HCT116 (cell line): ENCODE results near the gene EID2. TPM values are rescaled to one million over a fixed set of nuclear protein-coding genes. Genes with fewer than 3 reads are reported as not detected.

Source experiments
- ATAC-seq: fragments of 200-7000 bp; cut with Tn5 transposase; 2 replicates; pipeline ENCODE4 v1.9.1; 2020; ENCODE audit warnings: mild to moderate bottlenecking, moderate library complexity
- BruUV-seq: library from RNA; stranded (reverse); fragments of 400-500 nt; replicated peaks from 2 replicates; lab custom pipeline; 2021; lab: Mats Ljungman, UMichigan
- CTCF ChIA-PET: fragments of 300-600 bp; sonication (Branson Sonifier 250); formaldehyde crosslinking; loops from one replicate; lab custom pipeline; 2021; ENCODE audit warnings: antibody characterized with exemption; lab: Charles Lee
- POLR2A ChIA-PET: fragments of 300-600, 350-600 bp; sonication (Branson Sonifier 250); formaldehyde crosslinking; loops from one replicate; lab custom pipeline; 2021; ENCODE audit warnings: antibody characterized with exemption; lab: Charles Lee
- RAD21 ChIA-PET, 2 experiments: fragments of 300-600 bp; sonication (Branson Sonifier 250); formaldehyde crosslinking; loops; one replicate each; lab custom pipeline; 2023; ENCODE audit warnings: low total read pairs in 2 of 2; ENCODE audit not compliant: uncharacterized antibody in 2 of 2, unreplicated experiment in 2 of 2, low non-redundant PET in 1 of 2; lab: Charles Lee
- DNase-seq: peaks from one replicate; pipeline ENCODE4 v3.0.0-alpha.2; 2010; ENCODE audit warnings: low read depth, low spot score
- H2AFZ ChIP-seq: fragments of 200-600 bp; shearing (Covaris generic), sonication (generic); 2 replicates; pipeline ENCODE4 v1.6.1; 2017; ENCODE audit warnings: low read depth, mixed run types, mixed read lengths, antibody characterized with exemption, low read length; ENCODE audit not compliant: poor library complexity, severe bottlenecking
- H3K27ac ChIP-seq: 2 replicates; pipeline ENCODE4 v1.5.1; 2012; ENCODE audit warnings: low read depth, low read length
- H3K27me3 ChIP-seq: fragments of 200-600 bp; sonication (generic); 2 replicates; pipeline ENCODE4 v1.6.1; 2016; ENCODE audit warnings: mixed run types, low read length, mixed read lengths; ENCODE audit not compliant: insufficient read depth
- H3K36me3 ChIP-seq, 2 experiments: fragments of 200-500 bp in 1 of 2; fragments of 200-600 bp in 1 of 2; sonication (Bioruptor generic) in 1 of 2; sonication (generic) in 1 of 2; 2 replicates each; pipeline versions ENCODE4 v1.5.1 to v1.6.1; 2014 to 2016; ENCODE audit warnings: low read length in 2 of 2, inconsistent platforms in 1 of 2, mixed read lengths in 1 of 2, mixed run types in 1 of 2; ENCODE audit not compliant: insufficient read depth in 2 of 2, control insufficient read depth in 1 of 2
- H3K4me1 ChIP-seq, 2 experiments: fragments of 200-600 bp in 1 of 2; sonication (generic) in 1 of 2; 2 replicates each; pipeline versions ENCODE4 v1.5.1 to v1.6.1; 2012 to 2017; ENCODE audit warnings: low read length in 2 of 2, inconsistent platforms in 1 of 2, mild to moderate bottlenecking in 1 of 2, mixed read lengths in 1 of 2, mixed run types in 1 of 2, moderate library complexity in 1 of 2; ENCODE audit not compliant: insufficient read depth in 2 of 2, control insufficient read depth in 1 of 2
- H3K4me2 ChIP-seq: fragments of 200-600 bp; sonication (generic); 2 replicates; pipeline ENCODE4 v1.6.1; 2017; ENCODE audit warnings: mixed run types, low read length, mixed read lengths
- H3K4me3 ChIP-seq, 2 experiments: fragments of 200-600 bp in 1 of 2; sonication (generic) in 1 of 2; replicated peaks in 1 of 2; 2 replicates each; pipeline ENCODE4 v1.5.1; 2011 to 2016; ENCODE audit warnings: low read length in 2 of 2, control low read depth in 1 of 2, low read depth in 1 of 2, mild to moderate bottlenecking in 1 of 2, mixed read lengths in 1 of 2, mixed run types in 1 of 2
- H3K79me2 ChIP-seq: fragments of 200-600 bp; sonication (generic); 2 replicates; pipeline ENCODE4 v1.6.1; 2017; ENCODE audit warnings: mild to moderate bottlenecking, mixed run types, low read length, moderate library complexity, mixed read lengths; ENCODE audit not compliant: insufficient read depth
- H3K9ac ChIP-seq: fragments of 200-600 bp; sonication (generic); 2 replicates; pipeline ENCODE4 v1.6.1; 2016; ENCODE audit warnings: low read length, mixed read lengths
- H3K9me2 ChIP-seq: fragments of 200-600 bp; sonication (generic), shearing (Covaris generic); 2 replicates; pipeline ENCODE4 v1.6.1; 2017; ENCODE audit warnings: mixed run types, mild to moderate bottlenecking, moderate library complexity; ENCODE audit not compliant: insufficient read depth
- H3K9me3 ChIP-seq, 2 experiments: fragments of 200-500 bp in 1 of 2; fragments of 200-600 bp in 1 of 2; sonication (Bioruptor generic) in 1 of 2; sonication (generic) in 1 of 2; 2 replicates each; pipeline ENCODE4 v1.6.1; 2014 to 2017; ENCODE audit warnings: low read length in 2 of 2, mixed read lengths in 2 of 2, inconsistent platforms in 1 of 2, low read depth in 1 of 2, mild to moderate bottlenecking in 1 of 2, mixed run types in 1 of 2, moderate library complexity in 1 of 2; ENCODE audit not compliant: control insufficient read depth in 1 of 2, insufficient read depth in 1 of 2
- H4K20me1 ChIP-seq: fragments of 200-600 bp; sonication (generic), shearing (Covaris generic); 2 replicates; pipeline ENCODE4 v1.6.1; 2017; ENCODE audit warnings: mixed run types, mild to moderate bottlenecking, moderate library complexity; ENCODE audit not compliant: insufficient read depth
- ELF1 ChIP-seq: IDR thresholded peaks from 2 replicates; pipeline ENCODE4 v1.6.1; 2012; ENCODE audit warnings: low read depth, borderline replicate concordance
- EZH2phosphoT487 ChIP-seq: fragments of 200-600 bp; IDR thresholded peaks from 2 replicates; pipeline ENCODE4 v1.6.1; 2018; ENCODE audit warnings: antibody characterized with exemption, borderline replicate concordance
- POLR2A ChIP-seq: IDR thresholded peaks from 2 replicates; pipeline ENCODE4 v1.7.0; 2011; ENCODE audit warnings: borderline replicate concordance; ENCODE audit not compliant: insufficient read depth, insufficient read length; ENCODE audit errors: extremely low read depth
- REST ChIP-seq: IDR thresholded peaks from 2 replicates; pipeline ENCODE4 v1.6.1; 2012; ENCODE audit warnings: low read depth
- SIN3A ChIP-seq: IDR thresholded peaks from 2 replicates; pipeline ENCODE4 v1.6.1; 2012; ENCODE audit warnings: low read depth
- SRF ChIP-seq: IDR thresholded peaks from 2 replicates; pipeline ENCODE4 v1.6.1; 2012; ENCODE audit warnings: low read depth
- ZBTB33 ChIP-seq: IDR thresholded peaks from 2 replicates; pipeline ENCODE4 v1.6.1; 2011; ENCODE audit warnings: mild to moderate bottlenecking, low read length, moderate library complexity; ENCODE audit not compliant: insufficient replicate concordance; ENCODE audit errors: extremely low read depth
- ZNF274 ChIP-seq: fragments of 200-500 bp; sonication (Bioruptor generic); IDR thresholded peaks from 2 replicates; pipeline ENCODE4 v1.6.1; 2014; ENCODE audit warnings: mild to moderate bottlenecking, low read depth, low read length, inconsistent platforms
- intact Hi-C: fragments of 100-400 bp; cut with micrococcal nuclease; formaldehyde crosslinking; loops from 2 replicates; pipeline ENCODE4 v1.10.0; 2022
- total RNA-seq: library from RNA; stranded (reverse); gene quantifications from one replicate; pipeline ENCODE4 v1.2.1, GENCODE V29; 2021; ENCODE audit not compliant: unreplicated experiment

The EID2 gene
- total RNA-seq, 1 experiment from 2014 or later = 11.7 TPM

GRCh38 chr19:39516270-39516669, 23.7 kb downstream of the EID2 start:
- H3K9me3 ChIP-seq = no peaks in the 10 kb centered on the region
- no peaks in the 10 kb centered on the region for H3K9me2 ChIP-seq
- intact Hi-C loops = no loop called here
- ChIA-PET CTCF (no interaction called here), POLR2A (no interaction called here)
- H4K20me1 ChIP-seq = no peaks in the 10 kb centered on the region
- H3K4me1 ChIP-seq = no peaks in the 10 kb centered on the region
- H3K9ac ChIP-seq = no peak overlapping the region
- H3K27me3 ChIP-seq = no peaks in the 10 kb centered on the region
- no peak overlapping the region for H3K4me2 ChIP-seq
- DNase-seq = no peak
- no peaks in the 10 kb centered on the region for H3K79me2 ChIP-seq
- H3K4me3 ChIP-seq = no peak overlapping the region
- no peak overlapping the region for H3K27ac ChIP-seq
- TF ChIP-seq POLR2A (no peak), ZNF274 (no peak), REST (no peak), ELF1 (no peak), SRF (no peak), ZBTB33 (no peak), EZH2phosphoT487 (no peak), SIN3A (no peak)
- TF ChIP-seq, all 23 proteins: peak for 0
- Histone ChIP-seq H3K36me3 (no peaks in the 10 kb centered on the region), H2AFZ (no peak overlapping the region)
- no TSS peak for BruUV-seq
- ATAC-seq = no peak
- RAD21 ChIA-PET = no interaction called here
